Choroid plexus epithelial cell (primary cell): ENCODE results near the gene NECTIN2.

Experiments
- DNase-seq: peaks from one replicate; pipeline ENCODE4 v3.0.0-alpha.2; 2010; ENCODE audit warnings: low read depth
- H3K4me3 ChIP-seq: 2 replicates; pipeline ENCODE4 v1.5.1; 2011; ENCODE audit warnings: low read depth, mild to moderate bottlenecking, control low read depth, low read length, moderate library complexity
- TF ChIP-seq, protein P1 (sequence below): conservative IDR thresholded peaks from 2 replicates; pipeline ENCODE4 v1.5.1; 2011; ENCODE audit warnings: low read depth, mild to moderate bottlenecking, control low read depth, inconsistent platforms, low read length, moderate library complexity

The NECTIN2 gene

DNA sequence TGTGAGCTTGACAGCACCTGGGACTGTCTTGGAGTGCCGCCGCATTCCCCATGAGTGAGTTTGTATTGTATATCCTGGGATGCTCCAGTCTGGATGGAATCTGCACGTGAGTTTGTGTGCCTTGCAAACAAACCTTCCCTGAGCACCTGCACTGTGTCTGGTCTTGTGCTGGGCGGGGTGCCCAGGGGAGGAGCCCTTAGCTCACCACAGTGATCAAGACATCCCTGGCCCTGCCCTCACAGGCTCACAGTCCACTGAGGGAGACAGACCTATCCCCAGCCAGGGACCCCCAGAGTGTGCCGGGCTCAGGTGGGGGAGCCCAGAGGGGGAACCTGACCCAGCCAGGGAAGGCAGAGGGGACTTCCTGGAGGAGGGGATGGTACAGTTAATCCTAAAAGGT lies 38.9 kb upstream of the NECTIN2 start:
- DNase-seq: no peak
- no peak overlapping the region for H3K4me3 ChIP-seq
- TF ChIP-seq, protein P1, sequence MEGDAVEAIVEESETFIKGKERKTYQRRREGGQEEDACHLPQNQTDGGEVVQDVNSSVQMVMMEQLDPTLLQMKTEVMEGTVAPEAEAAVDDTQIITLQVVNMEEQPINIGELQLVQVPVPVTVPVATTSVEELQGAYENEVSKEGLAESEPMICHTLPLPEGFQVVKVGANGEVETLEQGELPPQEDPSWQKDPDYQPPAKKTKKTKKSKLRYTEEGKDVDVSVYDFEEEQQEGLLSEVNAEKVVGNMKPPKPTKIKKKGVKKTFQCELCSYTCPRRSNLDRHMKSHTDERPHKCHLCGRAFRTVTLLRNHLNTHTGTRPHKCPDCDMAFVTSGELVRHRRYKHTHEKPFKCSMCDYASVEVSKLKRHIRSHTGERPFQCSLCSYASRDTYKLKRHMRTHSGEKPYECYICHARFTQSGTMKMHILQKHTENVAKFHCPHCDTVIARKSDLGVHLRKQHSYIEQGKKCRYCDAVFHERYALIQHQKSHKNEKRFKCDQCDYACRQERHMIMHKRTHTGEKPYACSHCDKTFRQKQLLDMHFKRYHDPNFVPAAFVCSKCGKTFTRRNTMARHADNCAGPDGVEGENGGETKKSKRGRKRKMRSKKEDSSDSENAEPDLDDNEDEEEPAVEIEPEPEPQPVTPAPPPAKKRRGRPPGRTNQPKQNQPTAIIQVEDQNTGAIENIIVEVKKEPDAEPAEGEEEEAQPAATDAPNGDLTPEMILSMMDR: no peak

DNA sequence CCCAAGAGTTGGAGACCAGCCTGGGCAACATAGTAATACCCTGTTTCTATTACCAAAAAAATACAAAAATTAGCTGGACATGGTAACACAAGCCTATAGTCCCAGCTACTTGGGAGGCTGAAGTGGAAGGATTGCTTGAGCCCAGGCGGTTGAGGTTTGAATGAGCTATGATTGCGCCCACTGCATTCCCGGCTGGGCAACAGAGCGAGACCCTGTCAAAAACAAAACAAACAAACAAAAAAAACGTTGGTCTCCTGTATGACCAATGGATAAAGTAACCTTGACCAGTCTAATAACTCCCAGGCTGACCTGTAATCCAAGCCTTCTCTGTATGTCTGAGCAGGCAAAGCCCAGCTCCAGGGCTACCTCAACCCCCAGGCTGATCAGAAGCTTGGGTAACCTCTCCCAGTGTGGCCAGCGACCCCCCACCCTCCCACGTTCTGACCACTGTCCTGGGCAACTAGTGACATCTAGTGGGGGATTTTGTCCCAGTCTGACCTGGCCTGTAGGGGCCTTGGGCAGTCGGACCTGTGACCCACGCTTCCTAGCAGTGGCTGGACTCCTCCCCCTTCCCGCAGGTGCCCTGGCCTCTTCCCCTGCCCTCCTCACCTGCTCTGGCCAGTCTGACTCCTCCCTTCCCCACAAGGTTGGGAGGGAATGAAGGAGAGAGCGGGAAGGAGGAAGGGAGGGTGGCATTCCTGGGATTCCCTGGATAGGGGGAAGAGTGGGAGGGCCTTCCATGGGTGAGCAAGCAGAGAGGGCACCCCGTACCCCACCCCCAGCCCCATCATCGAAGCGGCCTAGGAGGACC lies 38.2 kb upstream of the NECTIN2 start:
- H3K4me3 ChIP-seq: no peak overlapping the region
- TF ChIP-seq, protein P1: peak; percentile 54
- DNase-seq: peak; percentile 32

DNA sequence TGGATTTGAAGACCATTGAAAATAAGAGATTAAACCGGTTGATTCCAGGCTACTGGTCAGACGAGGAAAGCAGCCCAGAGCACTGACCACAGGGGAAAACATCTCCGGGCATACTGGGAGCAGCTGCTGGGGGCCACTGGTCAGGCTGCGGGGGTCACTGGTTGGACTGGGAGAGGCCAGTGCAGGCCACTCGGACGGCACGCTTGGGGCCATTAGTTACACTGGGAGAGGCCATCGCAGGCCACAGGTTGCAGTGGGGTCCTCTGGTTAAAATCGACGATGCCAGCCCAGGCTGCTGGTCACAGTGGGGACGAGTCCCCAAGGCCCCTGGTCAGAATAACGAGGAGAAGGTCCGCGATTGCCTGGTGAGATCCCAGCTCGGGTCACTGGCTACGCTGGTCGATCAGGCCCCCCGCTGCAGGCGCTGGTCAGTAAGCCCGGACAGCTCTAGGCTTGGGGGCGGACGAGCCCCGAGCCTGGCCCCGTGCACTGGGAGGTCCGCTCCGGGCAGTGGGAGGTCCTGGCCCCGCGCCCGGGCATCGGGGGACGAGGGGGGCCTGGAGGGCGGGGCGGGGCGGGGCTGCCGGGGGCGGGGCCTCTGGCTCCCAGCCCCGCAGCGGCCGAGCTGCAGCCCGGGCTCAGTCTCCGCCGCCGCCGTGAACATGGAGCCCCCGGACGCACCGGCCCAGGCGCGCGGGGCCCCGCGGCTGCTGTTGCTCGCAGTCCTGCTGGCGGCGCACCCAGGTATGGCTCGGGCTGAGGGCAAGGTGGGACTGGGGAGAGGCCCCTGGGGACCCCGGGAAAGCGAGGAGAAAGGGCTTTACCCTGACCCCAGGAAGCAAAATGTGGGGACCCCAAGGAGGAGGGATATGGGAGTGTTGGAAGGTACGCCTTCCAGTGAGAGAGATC lies 37.4 kb upstream of the NECTIN2 start, which contains the start of gene BCAM:
Gene BCAM (plus strand): TSS at position 641 of the 909 bp plus-strand sequence. CDS start 22 bp downstream, at position 663.
- TF ChIP-seq, protein P1: no peak
- DNase-seq: peak; percentile 69
- H3K4me3 ChIP-seq: peak within 1 kb of the TSS; percentile 60

DNA sequence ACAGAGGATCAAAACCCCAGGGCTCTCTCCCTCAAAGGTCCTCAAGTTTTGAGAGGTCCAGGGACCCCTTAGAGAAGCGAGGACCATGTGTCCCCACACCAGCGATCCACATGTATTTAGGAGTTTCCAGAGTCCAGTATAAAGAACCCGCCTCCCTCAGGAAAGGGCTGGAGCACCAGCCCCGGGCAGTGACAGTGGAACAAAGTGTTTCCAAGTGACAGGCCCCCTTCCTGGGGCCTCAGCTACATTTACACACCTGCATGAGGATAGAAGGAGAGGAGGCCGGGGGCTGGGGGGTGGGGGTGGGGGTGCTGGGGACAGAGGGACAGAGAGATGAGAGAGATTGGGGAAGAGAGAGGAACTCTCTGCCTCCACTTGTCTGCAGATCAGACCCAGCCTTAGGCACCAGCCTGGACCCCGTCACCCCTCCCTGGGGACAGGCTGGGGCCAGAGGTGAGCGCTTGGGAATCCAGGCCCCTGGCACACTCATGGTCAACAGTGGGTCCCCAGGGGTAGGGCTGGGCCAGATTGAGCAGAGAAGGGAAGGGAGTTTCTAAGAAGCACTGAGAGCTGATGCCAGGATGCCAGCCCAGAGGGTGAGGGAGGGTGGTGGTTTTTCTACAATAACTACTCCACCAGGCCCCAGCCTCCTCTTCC lies 36.4 kb upstream of the NECTIN2 start:
- no peak overlapping the region for H3K4me3 ChIP-seq

DNA sequence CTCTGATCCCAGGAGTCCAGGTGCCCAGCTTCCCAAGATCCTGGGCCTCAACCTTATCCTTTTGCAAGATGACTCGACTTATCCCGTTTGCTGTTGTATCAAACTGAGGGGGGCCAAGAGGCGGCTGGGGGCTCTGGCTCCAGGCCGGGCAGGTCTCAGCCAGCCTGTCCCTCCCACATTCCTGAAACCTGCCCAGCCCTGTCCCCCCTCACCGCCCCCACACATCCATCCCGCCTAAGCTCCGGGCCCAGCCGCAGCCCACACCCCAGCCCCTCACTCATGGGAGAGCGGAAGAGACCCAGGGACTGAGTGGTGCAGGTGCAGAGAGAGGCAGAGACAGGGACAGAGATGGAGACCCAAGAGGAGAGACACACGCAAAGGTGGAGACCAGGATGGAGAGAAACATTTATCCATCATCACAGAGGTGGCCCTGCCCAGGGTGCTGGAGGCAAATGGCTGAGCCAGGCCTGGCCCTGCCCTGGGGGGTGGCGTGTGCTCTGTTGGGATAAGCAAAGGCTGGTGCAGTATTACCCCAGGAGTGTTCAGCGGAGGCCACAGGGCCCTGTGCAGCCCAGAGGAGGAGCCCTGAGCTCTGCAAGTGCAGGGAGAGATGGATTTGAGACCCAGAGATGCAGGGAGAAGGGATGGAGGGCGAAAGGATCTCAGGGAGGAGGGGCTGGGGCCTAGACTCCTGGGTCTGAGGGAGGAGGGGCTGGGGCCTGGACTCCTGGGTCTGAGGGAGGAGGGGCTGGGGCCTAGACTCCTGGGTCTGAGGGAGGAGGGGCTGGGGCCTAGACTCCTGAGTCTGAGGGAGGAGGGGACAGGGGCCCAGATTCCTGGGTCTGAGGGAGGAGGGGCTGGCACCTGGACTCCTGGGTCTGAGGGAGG lies 35.6 kb upstream of the NECTIN2 start:
- no peak overlapping the region for H3K4me3 ChIP-seq
- TF ChIP-seq, protein P1: no peak
- no peak for DNase-seq

More for the DNA sequence above, 36.4 kb upstream of the NECTIN2 start:
- DNase-seq: no peak
- TF ChIP-seq, protein P1: no peak

DNA sequence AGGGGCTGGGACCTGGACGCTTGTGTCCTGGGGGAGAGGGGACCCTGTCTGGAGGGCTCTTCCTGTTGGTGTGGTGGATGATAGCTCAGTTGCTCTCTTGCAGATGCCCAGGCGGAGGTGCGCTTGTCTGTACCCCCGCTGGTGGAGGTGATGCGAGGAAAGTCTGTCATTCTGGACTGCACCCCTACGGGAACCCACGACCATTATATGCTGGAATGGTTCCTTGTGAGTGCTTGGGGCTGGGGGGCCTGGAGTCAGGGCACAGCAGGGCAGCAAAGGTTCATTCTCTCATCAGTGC lies 35.0 kb upstream of the NECTIN2 start:
- TF ChIP-seq, protein P1: no peak
- H3K4me3 ChIP-seq: no peak overlapping the region
- DNase-seq: no peak
